ENCODE results near the gene TAF1. TPM values are rescaled to one million over a fixed set of nuclear protein-coding genes. Genes with fewer than 3 reads are reported as not detected.
"Not testable (repeated sequence)": the region's sequence is repeated elsewhere in the genome, so short reads cannot be mapped to it uniquely, and the experiment has no call there.

TAF1 gene
- total and polyA plus RNA-seq, 7 donors = 5.5 to 25.6 (median 22.3) TPM

DNA sequence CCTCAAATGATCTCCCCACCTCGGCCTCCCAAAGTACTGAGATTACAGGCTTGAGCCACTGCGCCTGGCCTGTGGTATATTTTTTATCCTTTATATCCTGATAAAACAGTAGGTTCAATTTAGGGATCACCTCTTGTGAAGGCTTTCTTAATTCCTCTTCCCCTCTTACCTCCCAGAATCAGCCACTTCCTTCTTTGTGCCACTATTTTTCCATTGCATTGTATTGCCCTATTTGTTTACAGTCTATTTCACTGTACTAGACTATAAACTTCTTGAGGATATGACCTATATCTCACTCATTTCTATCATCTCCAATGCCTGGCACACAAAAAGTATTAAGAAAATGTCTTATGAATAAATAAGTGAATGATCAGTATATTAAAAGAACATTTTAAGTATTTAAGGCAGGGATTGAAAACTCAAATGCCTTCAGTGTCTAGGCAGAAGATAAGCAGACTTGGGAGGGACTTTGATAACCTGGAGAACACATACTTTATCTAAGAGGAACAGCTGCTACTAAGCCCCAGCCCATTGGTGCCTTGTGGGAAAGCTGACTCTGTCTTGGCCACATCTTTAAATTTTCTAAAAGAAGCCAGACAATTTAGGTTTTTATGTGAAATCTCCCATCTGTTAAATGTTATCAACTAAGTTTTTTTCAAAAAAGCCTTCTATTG lies 84.4 kb downstream of the TAF1 start:
- ATAC-seq = no peak
- no peaks in the 10 kb centered on the region for H3K4me1 ChIP-seq
- H3K4me3 ChIP-seq = no peak overlapping the region
- no peaks in the 10 kb centered on the region for H3K9me3 ChIP-seq
- 88 to 100% (median 96%) methylated on average over 2 of the region's 2 CpGs for WGBS, 3 donors
- no peak for DNase-seq
- TF ChIP-seq, protein P1, sequence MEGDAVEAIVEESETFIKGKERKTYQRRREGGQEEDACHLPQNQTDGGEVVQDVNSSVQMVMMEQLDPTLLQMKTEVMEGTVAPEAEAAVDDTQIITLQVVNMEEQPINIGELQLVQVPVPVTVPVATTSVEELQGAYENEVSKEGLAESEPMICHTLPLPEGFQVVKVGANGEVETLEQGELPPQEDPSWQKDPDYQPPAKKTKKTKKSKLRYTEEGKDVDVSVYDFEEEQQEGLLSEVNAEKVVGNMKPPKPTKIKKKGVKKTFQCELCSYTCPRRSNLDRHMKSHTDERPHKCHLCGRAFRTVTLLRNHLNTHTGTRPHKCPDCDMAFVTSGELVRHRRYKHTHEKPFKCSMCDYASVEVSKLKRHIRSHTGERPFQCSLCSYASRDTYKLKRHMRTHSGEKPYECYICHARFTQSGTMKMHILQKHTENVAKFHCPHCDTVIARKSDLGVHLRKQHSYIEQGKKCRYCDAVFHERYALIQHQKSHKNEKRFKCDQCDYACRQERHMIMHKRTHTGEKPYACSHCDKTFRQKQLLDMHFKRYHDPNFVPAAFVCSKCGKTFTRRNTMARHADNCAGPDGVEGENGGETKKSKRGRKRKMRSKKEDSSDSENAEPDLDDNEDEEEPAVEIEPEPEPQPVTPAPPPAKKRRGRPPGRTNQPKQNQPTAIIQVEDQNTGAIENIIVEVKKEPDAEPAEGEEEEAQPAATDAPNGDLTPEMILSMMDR (IDR thresholded peaks at IDR 0.05) = no peak
- peaks cover 0 to 6% (median 0%) of the 10 kb centered on the region in 3 donors for H3K27me3 ChIP-seq (ENCODE audit: insufficient read depth in 3 of 3, low read length in 2 of 3)
- peaks cover 0 to 32% of the 10 kb centered on the region in 2 donors for H3K36me3 ChIP-seq (ENCODE audit: insufficient read depth in 1 of 2, low read depth in 1 of 2)
- no peak overlapping the region for H3K27ac ChIP-seq
- intact Hi-C loops (cut with DNase I) = loop anchor here in 1 of 2 donors (10.0 kb wide), 1 partner anchor 76 kb away; no protein-coding TSS in a partner anchor

DNA sequence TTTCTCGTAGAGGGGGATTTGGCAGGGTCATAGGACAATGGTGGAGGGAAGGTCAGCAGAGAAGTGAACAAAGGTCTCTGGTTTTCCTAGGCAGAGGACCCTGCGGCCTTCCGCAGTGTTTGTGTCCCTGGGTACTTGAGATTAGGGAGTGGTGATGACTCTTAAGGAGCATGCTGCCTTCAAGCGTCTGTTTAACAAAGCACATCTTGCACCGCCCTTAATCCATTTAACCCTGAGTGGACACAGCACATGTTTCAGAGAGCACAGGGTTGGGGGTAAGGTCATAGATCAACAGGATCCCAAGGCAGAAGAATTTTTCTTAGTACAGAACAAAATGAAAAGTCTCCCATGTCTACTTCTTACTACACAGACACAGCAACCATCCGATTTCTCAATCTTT lies 85.4 kb downstream of the TAF1 start:
- H3K4me3 ChIP-seq; H3K4me1 ChIP-seq; DNase-seq; H3K27me3 ChIP-seq (ENCODE audit: insufficient read depth in 3 of 3, low read length in 2 of 3); ATAC-seq; H3K27ac ChIP-seq; H3K9me3 ChIP-seq: not testable (repeated sequence)
- H3K36me3 ChIP-seq (ENCODE audit: insufficient read depth in 1 of 2, low read depth in 1 of 2) = peaks cover 0 to 40% of the 10 kb centered on the region in 2 donors
- intact Hi-C loops (cut with DNase I) = loop anchor here in 1 of 2 donors (10.0 kb wide), 1 partner anchor 77 kb away; no protein-coding TSS in a partner anchor
- 92 to 100% (median 96%) methylated on average over 3 to 4 of the region's 6 CpGs for WGBS, 3 donors

DNA sequence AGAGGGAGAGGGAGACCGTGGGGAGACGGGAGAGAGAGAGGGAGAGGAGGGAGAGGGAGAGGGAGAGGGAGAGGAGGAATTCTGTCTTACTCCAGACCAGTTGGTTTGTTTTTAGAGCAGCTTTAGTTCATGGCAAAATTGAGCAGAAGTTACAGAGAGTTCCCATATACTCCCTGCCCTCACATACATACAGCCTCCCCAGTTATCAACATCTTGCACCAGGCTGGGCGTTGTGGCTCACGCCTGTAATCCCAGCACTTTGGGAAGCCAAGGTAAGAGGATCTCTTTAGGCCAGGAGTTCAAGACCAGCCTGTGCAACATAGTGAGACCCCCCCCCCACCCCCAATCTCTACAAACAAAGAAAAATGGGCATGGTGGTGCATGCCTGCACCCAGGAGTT lies 86.9 kb downstream of the TAF1 start:
- Histone ChIP-seq H3K4me3 (no peak overlapping the region), H3K4me1 (no peaks in the 10 kb centered on the region), H3K27ac (no peak overlapping the region), H3K9me3 (no peaks in the 10 kb centered on the region), H3K27me3 (ENCODE audit: insufficient read depth in 3 of 3, low read length in 2 of 3) (no peaks in the 10 kb centered on the region), H3K36me3 (ENCODE audit: insufficient read depth in 1 of 2, low read depth in 1 of 2) (peaks cover 0 to 51% of the 10 kb centered on the region in 2 donors)
- 85 to 96% (median 90%) methylated on average over 2 to 4 of the region's 4 CpGs for WGBS, 3 donors
- intact Hi-C loops (cut with DNase I) = loop anchor here in 1 of 2 donors (10.0 kb wide), 1 partner anchor 78 kb away; no protein-coding TSS in a partner anchor
- no peak for ATAC-seq
- DNase-seq = no peak
- TF ChIP-seq, protein P1 (IDR thresholded peaks at IDR 0.05) = no peak

DNA sequence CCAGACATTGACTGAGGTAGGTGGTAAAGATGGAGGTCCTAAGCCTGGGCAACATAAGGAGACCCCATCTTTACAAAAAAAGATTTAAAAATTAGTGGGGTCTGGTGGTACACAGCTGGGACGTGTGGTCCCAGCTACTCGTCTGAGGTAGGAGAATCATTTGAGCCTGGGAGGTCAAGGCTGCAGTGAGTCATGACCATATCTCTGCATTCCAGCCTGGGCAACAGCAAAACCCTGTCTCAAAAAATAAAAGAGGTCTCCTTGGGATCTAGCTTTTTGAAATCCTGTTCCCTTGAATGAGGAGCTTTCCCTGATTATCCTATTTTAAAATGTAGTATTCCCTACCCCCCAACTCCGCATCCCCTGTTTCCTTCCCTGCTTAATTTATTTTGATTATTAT lies 88.1 kb downstream of the TAF1 start:
- DNase-seq (no peak), ATAC-seq (no peak)
- 82 to 98% (median 96%) methylated on average over 3 of the region's 3 CpGs for WGBS, 3 donors
- Histone ChIP-seq H3K9me3 (no peaks in the 10 kb centered on the region), H3K36me3 (ENCODE audit: insufficient read depth in 1 of 2, low read depth in 1 of 2) (peaks cover 0 to 62% of the 10 kb centered on the region in 2 donors), H3K4me3 (no peak overlapping the region), H3K4me1 (no peaks in the 10 kb centered on the region), H3K27ac (no peak overlapping the region), H3K27me3 (ENCODE audit: insufficient read depth in 3 of 3, low read length in 2 of 3) (no peaks in the 10 kb centered on the region)
- TF ChIP-seq, protein P1 (IDR thresholded peaks at IDR 0.05) = no peak
- intact Hi-C loops (cut with DNase I) = loop anchor here in 1 of 2 donors (10.0 kb wide), 1 partner anchor 79 kb away; no protein-coding TSS in a partner anchor

DNA sequence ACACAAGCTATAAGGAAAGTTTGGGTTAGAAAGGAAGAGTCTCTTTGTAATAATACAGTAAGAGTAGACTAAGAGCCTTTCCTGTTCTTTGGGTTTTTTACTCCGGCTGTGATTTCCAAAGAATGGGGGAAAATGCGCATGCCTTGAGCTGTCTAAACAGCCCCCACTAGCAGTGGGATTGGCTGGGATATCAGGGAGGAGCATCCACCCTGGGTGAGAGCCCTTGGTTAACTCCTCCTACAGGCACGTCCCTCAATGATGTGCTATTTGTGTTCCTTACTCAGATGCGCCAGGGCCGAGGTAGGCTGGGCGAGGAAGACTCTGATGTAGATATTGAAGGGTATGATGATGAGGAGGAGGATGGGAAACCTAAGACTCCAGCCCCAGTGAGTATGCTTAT lies 92.7 kb downstream of the TAF1 start:
- WGBS, 3 donors = 83 to 98% (median 92%) methylated on average over 6 of the region's 6 CpGs
- intact Hi-C loops (cut with DNase I) = loop anchor here in 1 of 2 donors (10.0 kb wide), 1 partner anchor 84 kb away; no protein-coding TSS in a partner anchor
- TF ChIP-seq, protein P1 (IDR thresholded peaks at IDR 0.05) = no peak

More for the DNA sequence above, 92.7 kb downstream of the TAF1 start:
- Histone ChIP-seq H3K36me3 (ENCODE audit: insufficient read depth in 1 of 2, low read depth in 1 of 2) (peaks cover 6 to 96% of the 10 kb centered on the region in 2 donors), H3K9me3 (no peaks in the 10 kb centered on the region), H3K27ac (no peak overlapping the region), H3K4me1 (no peaks in the 10 kb centered on the region), H3K27me3 (ENCODE audit: insufficient read depth in 3 of 3, low read length in 2 of 3) (no peaks in the 10 kb centered on the region), H3K4me3 (no peak overlapping the region)
- ATAC-seq = no peak
- no peak for DNase-seq
